Natural killer cell treated with Interleukin-12 subunit alpha and Interleukin-12 subunit beta and Interleukin-15 and Interleukin-18, amount 100 ng/mL, for 72 hours (primary cell): ENCODE data around the gene SERPINA5. TPM values are rescaled to one million over a fixed set of nuclear protein-coding genes. Genes with fewer than 3 reads are reported as not detected.
A peak's percentile ranks its signal among the peaks of the same experiment; 100 is the strongest.

ENCODE experiments used
- ATAC-seq, 2 donors: fragments of 150-1000 bp; cut with Tn5 transposase in 1 of 2; sonication (Bioruptor Pico), chemical (Tn5 transposase) in 1 of 2; 2 replicates each; pipeline ENCODE4 v1.10.0; 2021
- DNase-seq: peaks from one replicate; pipeline ENCODE4 v3.0.0; 2022; ENCODE audit warnings: low spot score
- H3K27ac Mint-ChIP-seq, 2 donors: 1 replicate in 1 of 2; 2 replicates in 1 of 2; pipeline ENCODE4 v1.8.0; 2022; ENCODE audit warnings: mixed read lengths in 2 of 2, mild to moderate bottlenecking in 1 of 2, moderate library complexity in 1 of 2
- H3K27me3 Mint-ChIP-seq, 2 donors: 1 replicate in 1 of 2; 2 replicates in 1 of 2; pipeline ENCODE4 v1.8.0; 2022; ENCODE audit warnings: mixed read lengths in 2 of 2
- H3K36me3 Mint-ChIP-seq: one replicate; pipeline ENCODE4 v1.8.0; 2022; ENCODE audit warnings: mixed read lengths
- H3K4me1 Mint-ChIP-seq, 2 donors: 1 replicate in 1 of 2; 2 replicates in 1 of 2; pipeline ENCODE4 v1.8.0; 2022; ENCODE audit warnings: low read depth in 2 of 2, mixed read lengths in 2 of 2, mild to moderate bottlenecking in 1 of 2
- H3K4me3 Mint-ChIP-seq: one replicate; pipeline ENCODE4 v1.8.0; 2022; ENCODE audit warnings: mixed read lengths
- H3K9me3 Mint-ChIP-seq: 2 replicates; pipeline ENCODE4 v1.8.0; 2022; ENCODE audit warnings: mixed read lengths
- total RNA-seq, 2 donors: library from RNA; stranded (reverse); gene quantifications; one replicate each; pipeline ENCODE4 v1.2.3, GENCODE V29; 2022

SERPINA5 gene
- total RNA-seq, 2 donors from 2014 or later, result not detected

DNA sequence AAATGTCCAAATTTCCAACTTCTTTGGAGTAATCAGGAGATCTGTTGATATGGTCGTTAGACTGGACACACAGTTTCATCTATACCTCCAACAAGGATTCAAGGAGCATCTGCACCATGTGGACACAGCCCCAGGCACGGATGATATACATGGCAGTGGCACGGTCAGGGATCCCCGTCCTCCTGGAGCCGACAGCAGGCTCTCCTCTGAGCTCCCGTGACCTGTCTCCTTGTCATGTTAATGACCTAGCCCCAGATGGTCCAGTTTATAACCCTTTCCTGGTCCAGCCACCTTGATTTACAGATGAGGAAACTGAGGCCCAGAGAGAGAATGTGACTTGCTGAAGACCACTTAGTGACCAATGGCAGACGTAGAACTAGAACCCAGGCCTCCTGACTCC is 36.5 kb upstream of the SERPINA5 start:
- Mint-ChIP-seq H3K36me3 (no peaks in the 10 kb centered on the region), H3K27me3 (peaks cover 10 to 15% of the 10 kb centered on the region in 2 donors), H3K9me3 (no peaks in the 10 kb centered on the region), H3K27ac (no peak overlapping the region), H3K4me3 (no peak overlapping the region), H3K4me1 (no peaks in the 10 kb centered on the region)
- no peak for ATAC-seq
- no peak for DNase-seq

DNA sequence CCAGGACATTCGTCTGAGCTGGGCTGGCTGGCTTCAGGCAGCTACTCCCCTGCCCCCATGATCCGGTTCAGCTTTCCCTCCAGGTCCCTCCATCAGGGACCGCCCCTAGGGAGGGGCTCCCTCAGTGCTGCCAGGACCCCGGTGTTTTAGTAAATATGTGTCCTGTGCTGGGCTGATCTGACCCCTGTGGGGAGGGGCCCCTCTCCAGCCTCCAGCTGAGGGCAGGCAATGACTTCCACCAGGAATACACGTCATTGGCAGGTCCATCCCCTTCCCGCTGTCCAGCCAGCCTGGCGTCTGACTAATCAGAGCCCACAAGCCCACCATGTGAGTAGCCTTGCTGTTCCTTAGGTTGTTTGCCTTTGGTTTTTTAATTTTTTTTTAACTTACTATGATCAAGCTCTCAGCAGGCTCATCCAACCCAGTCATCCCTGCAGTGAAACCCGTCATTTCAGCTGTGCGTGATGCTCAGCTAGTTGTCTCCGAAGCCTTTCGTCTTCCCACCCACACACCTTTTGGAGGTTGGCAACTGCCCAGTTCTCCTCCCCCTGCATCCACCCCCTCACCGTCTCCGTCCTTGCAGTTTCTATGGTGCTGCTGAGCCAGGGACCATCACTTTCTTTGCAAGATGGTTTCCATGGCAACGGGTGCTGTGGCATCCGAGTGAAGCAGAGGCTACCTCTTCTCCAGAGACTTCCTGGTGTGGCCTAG is 35.9 kb upstream of the SERPINA5 start:
- peaks cover 10 to 15% of the 10 kb centered on the region in 2 donors for H3K27me3 Mint-ChIP-seq
- no peaks in the 10 kb centered on the region for H3K9me3 Mint-ChIP-seq
- H3K4me3 Mint-ChIP-seq, result no peak overlapping the region
- H3K27ac Mint-ChIP-seq, result no peak overlapping the region
- DNase-seq, result no peak
- ATAC-seq, result no peak
- no peaks in the 10 kb centered on the region for H3K36me3 Mint-ChIP-seq
- H3K4me1 Mint-ChIP-seq, result no peaks in the 10 kb centered on the region

DNA sequence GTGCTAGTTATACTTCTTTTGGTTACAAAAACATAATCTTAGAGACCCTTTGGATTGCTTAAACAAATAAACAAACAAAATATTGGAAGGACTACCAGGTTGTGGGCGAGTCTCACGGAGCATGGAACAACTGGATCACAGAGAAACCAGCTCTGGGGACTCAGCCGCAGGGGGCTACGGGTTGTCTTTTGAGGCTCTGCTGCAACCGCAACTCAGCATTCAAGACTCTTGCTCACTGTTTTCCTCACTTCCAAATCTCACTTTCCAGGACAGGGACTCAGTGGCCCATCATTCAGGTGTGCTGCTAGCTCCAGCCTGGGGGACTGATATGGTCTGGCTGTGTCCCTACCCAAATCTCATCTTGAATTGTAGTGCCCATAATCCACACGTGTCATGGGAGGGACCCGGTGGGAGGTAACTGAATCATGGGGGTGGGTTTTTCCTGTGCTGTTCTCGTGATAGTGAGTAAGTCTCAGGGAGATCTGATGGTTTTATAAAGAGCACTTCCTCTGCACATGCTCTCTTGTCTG is 34.0 kb upstream of the SERPINA5 start:
- H3K9me3 Mint-ChIP-seq, result no peaks in the 10 kb centered on the region
- DNase-seq (no peak), ATAC-seq (no peak)
- no peak overlapping the region for H3K27ac Mint-ChIP-seq
- no peaks in the 10 kb centered on the region for H3K36me3 Mint-ChIP-seq
- peaks cover 13 to 16% of the 10 kb centered on the region in 2 donors for H3K27me3 Mint-ChIP-seq
- no peaks in the 10 kb centered on the region for H3K4me1 Mint-ChIP-seq
- no peak overlapping the region for H3K4me3 Mint-ChIP-seq

DNA sequence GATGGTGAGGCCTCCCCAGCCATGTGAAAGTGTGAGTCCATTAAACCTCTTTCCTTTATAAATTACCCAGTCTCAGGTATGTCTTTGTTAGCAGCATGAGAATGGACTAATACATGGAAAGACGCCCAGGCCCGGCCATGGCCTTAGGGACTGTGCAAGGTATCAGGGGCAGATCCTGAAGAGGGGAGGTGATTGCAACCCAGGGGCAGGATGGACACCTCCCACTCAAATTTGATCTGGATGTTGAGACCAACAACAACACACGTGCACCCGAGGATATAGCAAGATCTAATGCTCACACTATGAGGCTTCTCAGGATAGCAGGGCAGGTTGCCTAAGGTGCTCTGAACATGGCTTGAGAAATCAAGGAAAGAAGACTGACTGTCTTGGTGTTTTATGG is 33.5 kb upstream of the SERPINA5 start:
- H3K4me3 Mint-ChIP-seq, result no peak overlapping the region
- H3K9me3 Mint-ChIP-seq, result no peaks in the 10 kb centered on the region

DNA sequence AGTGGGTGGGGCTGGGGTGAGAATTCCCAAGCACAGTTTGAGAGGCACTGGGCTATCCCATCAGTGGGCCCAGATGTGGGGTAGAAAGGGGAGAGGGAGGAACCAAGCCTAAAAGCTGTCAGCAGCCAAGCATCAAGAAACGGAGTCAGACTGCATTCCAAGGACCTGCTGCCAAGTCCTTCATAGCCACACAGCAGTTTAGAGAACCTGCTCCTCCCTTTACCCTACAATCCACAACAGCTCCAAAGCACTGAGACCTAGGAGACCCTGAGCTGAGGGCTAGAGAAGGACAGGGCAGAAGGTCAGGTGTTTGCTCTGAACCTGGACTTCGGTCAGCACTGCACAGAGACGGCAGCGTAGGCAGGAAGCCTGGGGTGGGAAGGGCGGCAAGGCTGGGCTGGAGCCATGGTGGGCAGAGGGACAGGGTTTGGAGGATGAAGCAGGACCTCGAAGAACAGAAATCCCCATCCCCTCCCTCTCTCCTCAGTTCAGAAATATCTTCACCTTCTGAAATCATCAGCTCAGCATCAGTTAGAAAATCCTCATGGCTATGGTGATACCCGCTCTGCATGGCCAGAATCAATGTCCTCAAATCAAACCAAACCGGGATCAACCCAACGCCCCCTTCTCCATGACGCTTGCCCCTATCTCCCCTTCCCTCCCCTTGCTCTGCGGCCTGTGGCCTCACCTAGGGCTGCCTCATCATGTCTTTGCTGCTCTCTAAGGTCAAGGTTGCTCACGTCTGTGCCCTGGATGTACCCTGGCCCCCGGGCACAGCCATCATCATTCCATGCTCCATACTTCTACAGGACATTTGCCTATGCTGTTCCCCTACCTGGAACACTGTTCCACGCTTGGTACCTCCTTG is 32.9 kb upstream of the SERPINA5 start:
- no peaks in the 10 kb centered on the region for H3K36me3 Mint-ChIP-seq
- H3K27me3 Mint-ChIP-seq, result peaks cover 17 to 25% of the 10 kb centered on the region in 2 donors
- H3K4me1 Mint-ChIP-seq, result no peaks in the 10 kb centered on the region
- H3K27ac Mint-ChIP-seq, result no peak overlapping the region
- H3K4me3 Mint-ChIP-seq, result no peak overlapping the region
- DNase-seq (no peak), ATAC-seq (peak in 1 of 2 donors; percentile 12)
- H3K9me3 Mint-ChIP-seq, result no peaks in the 10 kb centered on the region

More for the DNA sequence above, 33.5 kb upstream of the SERPINA5 start:
- H3K4me1 Mint-ChIP-seq, result no peaks in the 10 kb centered on the region
- DNase-seq (no peak), ATAC-seq (no peak)
- H3K36me3 Mint-ChIP-seq, result no peaks in the 10 kb centered on the region
- no peak overlapping the region for H3K27ac Mint-ChIP-seq
- H3K27me3 Mint-ChIP-seq, result peaks cover 17 to 19% of the 10 kb centered on the region in 2 donors

DNA sequence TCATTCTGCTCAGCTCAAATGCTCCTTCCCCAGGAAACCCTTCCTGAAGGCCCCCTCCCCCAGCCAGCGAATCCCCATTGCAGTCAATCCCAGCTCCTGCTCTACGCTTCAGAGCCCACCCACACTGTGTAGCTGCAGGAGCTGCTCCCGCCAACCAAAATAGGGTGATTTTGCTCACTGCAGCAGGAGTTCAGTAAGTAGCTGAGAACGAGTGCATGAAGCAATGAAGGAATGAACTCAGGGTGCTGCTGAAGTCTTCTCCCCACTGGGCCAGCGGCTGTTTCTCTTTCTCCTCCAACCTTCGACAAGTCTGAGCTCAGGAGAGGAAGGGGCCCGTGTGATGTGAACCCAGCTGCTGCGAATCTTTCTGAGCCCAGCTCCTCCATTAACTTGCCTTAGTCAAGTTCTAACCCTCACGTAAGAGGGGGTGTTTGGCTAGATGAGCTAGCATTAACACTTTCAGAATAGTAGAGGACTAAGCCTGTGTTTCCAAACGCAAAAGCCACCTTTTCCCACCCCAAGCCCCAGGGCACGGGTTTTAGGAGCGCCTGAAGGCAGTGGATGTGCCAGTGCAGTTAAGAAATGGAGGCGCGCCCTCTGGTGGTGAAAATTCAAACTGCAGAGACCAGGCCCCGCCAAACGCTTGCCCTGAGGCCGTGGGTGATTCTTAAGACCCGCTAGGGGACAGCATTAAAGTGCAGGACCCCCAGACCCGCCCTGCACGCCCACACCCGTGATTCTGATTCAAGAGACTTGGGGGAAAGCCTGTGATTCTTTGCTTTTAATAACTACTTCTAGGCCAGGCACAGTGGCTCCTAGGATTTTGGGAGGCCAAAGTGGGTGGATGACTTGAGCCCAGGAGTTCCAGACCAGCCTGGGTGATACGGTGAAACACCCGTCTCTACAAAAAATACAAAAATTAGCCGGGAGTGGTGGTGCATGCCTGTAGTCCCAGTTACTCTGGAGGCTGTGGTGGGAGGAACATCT is 31.9 kb upstream of the SERPINA5 start:
- DNase-seq (no peak), ATAC-seq (peak; percentile 62 to 64)
- Mint-ChIP-seq H3K36me3 (peaks cover 4% of the 10 kb centered on the region), H3K4me3 (no peak overlapping the region), H3K4me1 (no peaks in the 10 kb centered on the region), H3K27ac (no peak overlapping the region), H3K27me3 (peaks cover 21 to 31% of the 10 kb centered on the region in 2 donors), H3K9me3 (no peaks in the 10 kb centered on the region)

DNA sequence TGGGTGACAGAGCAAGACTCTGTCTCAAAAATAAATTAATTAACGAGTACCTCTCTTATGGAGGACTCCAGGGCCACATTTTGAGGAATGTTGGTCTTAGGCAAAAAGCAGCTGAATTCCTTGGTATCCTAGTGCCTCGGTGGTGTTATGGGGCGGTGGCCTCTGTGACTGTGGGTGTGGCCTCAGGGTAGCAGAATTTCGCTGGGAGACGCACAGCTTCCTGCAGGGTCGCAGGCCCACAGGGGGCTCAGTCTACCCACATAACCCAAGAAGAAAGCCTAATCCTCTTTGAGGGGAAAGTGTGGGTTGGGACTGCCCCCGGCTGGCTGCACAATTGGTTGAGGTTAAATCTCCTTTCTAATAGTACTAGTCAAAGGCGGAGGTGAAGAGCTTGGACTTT is 31.2 kb upstream of the SERPINA5 start:
- ATAC-seq (no peak), DNase-seq (no peak)
- peaks cover 9% of the 10 kb centered on the region for H3K36me3 Mint-ChIP-seq
- no peak overlapping the region for H3K4me3 Mint-ChIP-seq
- H3K9me3 Mint-ChIP-seq, result no peaks in the 10 kb centered on the region
- H3K27ac Mint-ChIP-seq, result no peak overlapping the region
- H3K4me1 Mint-ChIP-seq, result no peaks in the 10 kb centered on the region
- peaks cover 26 to 38% of the 10 kb centered on the region in 2 donors for H3K27me3 Mint-ChIP-seq

DNA sequence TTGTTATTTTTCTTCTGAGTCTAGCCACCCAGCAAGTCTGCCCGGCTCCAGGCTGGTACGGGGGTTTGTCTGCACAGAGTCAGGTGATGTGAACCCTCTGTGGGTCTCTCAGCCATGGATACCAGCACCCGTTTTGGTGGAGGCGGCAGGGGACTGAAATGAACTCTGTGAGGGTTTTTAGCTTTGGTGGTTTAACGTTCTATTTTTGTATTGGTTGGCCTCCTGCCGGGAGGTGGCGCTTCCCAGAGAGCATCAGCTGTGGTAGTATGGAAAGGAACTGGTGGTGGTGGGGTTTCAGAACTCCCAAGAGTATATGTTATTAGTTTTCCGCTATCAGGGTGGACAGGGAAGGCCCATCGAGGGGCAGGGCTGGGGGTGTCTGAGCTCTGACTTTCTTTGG is 25.2 kb upstream of the SERPINA5 start:
- ATAC-seq (no peak), DNase-seq (no peak)
- H3K9me3 Mint-ChIP-seq, result no peaks in the 10 kb centered on the region
- H3K4me3 Mint-ChIP-seq, result no peak overlapping the region
- peaks cover 14% of the 10 kb centered on the region for H3K36me3 Mint-ChIP-seq
- H3K4me1 Mint-ChIP-seq, result no peaks in the 10 kb centered on the region
- H3K27ac Mint-ChIP-seq, result no peak overlapping the region
- peaks cover 26 to 42% of the 10 kb centered on the region in 2 donors for H3K27me3 Mint-ChIP-seq

DNA sequence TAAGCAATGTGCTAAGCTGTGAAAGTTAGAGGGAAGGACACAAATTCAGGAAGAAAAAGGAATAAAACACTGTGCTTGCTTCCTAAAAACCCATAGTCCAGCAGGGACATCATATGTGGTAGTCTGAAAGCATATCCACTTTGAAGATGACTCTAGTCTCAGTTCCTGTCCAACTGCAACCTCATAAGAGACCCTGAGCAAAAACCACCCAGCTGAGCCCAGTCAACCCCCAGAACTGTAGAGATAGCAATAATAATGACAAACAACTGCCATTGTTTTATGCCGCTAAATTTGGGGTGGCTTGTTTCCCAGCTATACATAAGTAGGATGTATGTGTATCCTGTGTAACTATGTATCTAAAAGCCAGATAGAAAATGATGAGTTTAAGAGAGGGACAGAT is 23.9 kb upstream of the SERPINA5 start:
- H3K9me3 Mint-ChIP-seq, result no peaks in the 10 kb centered on the region
- no peaks in the 10 kb centered on the region for H3K4me1 Mint-ChIP-seq
- no peak overlapping the region for H3K4me3 Mint-ChIP-seq
- H3K36me3 Mint-ChIP-seq, result peaks cover 14% of the 10 kb centered on the region
- DNase-seq (no peak), ATAC-seq (no peak)
- no peak overlapping the region for H3K27ac Mint-ChIP-seq
- peaks cover 21 to 41% of the 10 kb centered on the region in 2 donors for H3K27me3 Mint-ChIP-seq

DNA sequence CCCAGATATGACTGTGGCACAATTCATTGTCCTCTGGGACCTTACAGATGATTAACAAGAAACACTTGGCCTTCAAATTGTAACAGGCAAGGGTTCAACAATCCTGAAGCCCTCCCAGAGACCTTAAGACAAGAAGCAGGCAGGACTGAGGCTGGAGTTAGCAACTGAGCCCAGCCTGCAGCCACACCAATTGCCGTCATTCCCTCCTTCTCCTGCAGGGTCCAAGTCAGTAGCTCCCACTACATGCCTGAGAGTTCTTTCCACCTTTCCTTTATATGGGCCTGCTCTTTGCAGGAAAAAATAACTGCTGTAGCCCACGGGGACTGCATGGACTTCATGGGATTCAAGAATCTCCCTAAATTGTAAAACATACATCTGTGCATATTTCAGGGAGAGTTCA is 22.4 kb upstream of the SERPINA5 start:
- no peak overlapping the region for H3K4me3 Mint-ChIP-seq
- H3K4me1 Mint-ChIP-seq, result no peaks in the 10 kb centered on the region
- H3K9me3 Mint-ChIP-seq, result no peaks in the 10 kb centered on the region
- H3K27me3 Mint-ChIP-seq, result peaks cover 19 to 27% of the 10 kb centered on the region in 2 donors
- DNase-seq, result no peak
- peaks cover 11% of the 10 kb centered on the region for H3K36me3 Mint-ChIP-seq
- ATAC-seq, result no peak
- H3K27ac Mint-ChIP-seq, result no peak overlapping the region

DNA sequence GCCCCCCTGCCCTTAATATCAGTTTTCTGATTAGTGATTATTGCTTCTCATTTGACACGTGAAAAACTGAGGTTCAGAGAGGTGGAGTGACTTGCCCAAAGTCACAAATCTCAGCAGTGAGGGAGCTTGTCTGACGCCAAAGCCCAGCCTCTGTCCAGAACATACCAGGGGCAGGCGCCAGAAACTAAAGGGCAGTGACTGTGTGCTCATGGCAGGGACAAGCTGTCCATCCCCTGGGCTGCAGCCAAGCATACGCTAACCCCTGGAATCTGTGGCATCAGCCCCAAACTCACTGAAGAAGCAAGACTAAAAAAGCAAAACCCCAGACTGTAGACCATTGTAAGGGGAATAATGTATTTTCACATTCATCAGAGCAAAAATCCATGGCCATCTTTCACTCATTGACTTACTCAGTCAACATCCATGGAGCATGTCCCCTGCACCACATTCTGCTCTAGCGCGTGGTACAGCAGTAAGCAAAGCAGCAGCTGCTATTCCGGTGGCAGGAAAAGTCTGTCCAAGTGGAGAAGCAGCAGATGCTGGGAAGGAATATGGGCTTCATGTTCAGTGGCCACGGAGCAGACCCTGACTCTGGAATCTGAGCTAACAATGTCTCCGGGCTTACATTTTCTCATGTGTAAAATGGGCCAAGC is 21.5 kb upstream of the SERPINA5 start:
- no peak for ATAC-seq
- H3K4me3 Mint-ChIP-seq, result no peak overlapping the region
- peaks cover 16 to 21% of the 10 kb centered on the region in 2 donors for H3K27me3 Mint-ChIP-seq
- H3K27ac Mint-ChIP-seq, result no peak overlapping the region
- no peak for DNase-seq
- H3K4me1 Mint-ChIP-seq, result no peaks in the 10 kb centered on the region
- H3K9me3 Mint-ChIP-seq, result no peaks in the 10 kb centered on the region
- H3K36me3 Mint-ChIP-seq, result peaks cover 8% of the 10 kb centered on the region

DNA sequence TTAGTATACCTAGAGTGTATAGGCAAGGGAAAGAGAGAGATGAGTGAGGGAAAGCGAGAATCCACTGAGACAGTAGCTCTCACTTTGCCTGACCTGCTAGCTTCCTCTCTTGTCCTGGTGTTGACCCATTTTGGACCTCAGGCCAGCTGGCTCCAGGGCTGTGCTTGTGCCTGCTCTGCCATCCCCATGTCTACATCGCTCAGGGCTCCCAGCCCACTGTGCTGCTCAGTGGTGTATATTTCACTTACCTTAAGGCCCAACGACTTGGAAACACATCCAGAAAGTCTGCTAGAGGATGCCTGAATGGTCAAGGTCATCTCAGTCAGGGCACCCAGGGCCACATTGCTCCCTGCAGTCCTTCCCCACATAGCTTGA is 20.9 kb upstream of the SERPINA5 start:
- peaks cover 15 to 16% of the 10 kb centered on the region in 2 donors for H3K27me3 Mint-ChIP-seq
- no peak overlapping the region for H3K27ac Mint-ChIP-seq
- H3K4me1 Mint-ChIP-seq, result no peaks in the 10 kb centered on the region
- H3K9me3 Mint-ChIP-seq, result no peaks in the 10 kb centered on the region
- no peak overlapping the region for H3K4me3 Mint-ChIP-seq
- no peak for DNase-seq
- ATAC-seq, result no peak
- H3K36me3 Mint-ChIP-seq, result peaks cover 3% of the 10 kb centered on the region
